Stimulated activated naive CD4-positive, alpha-beta T cell treated with Interleukin-2 at 50 U/mL for 16 hours (primary cell): ENCODE measurements around the gene PRAMEF18.
"Not testable (repeated sequence)": the region's sequence is repeated elsewhere in the genome, so short reads cannot be mapped to it uniquely, and the experiment has no call there.

Source experiments
- DNase-seq: peaks from one replicate; lab custom pipeline; 2025; lab: John Stamatoyannopoulos, UW

The PRAMEF18 gene, protein sequence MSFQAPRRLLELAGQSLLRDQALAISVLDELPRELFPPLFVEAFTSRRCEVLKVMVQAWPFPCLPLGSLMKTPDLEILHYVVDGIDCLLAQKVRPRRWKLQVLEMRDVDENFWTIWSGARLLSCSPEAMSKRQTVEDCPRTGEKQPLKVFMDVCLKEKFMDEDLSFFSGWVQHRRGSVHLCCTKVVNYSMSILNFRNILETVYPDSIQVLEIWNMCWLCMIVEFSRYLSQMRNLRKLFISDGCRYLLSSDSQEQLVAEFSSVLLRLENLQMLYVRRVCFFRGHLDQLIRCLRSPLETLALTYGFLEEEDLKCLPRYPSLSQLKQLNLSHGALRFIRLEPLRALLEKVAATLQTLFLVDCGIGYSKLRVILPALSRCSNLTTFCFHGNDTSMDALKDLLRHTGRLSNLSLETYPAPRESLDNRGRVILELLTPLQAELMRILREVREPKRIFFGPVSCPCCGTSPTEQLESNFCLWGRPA

DNA sequence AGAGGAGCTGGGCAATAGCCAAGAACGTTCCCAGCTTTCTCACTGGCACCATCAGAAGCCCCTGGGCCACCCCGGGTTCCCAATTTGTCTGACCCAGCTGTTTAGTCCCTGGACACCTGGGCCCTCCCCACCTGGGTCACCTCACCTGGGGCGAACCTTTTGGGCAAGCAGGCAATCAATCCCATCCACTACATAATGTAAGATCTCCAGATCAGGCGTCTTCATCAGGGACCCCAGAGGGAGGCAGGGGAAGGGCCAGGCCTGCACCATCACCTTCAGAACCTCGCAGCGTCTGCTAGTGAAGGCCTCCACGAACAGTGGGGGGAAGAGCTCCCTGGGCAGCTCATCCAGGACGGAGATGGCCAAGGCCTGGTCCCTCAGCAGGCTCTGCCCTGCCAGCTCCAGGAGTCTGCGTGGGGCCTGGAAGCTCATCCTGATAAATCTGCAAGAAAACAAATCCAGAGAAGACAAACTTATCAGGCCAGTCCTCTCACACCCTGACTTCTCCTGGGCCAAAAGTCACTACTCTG lies at the start of gene PRAMEF18:
PRAMEF18 (minus strand) TSS at position 480 of the 530 bp plus-strand sequence; CDS start at position 432, 48 bp downstream.
- not testable (repeated sequence) for DNase-seq

- DNase-seq, result not testable (repeated sequence)
Measured at GRCh38 chr1:13265124-13265523, 39.2 kb upstream of the PRAMEF18 start.

DNA sequence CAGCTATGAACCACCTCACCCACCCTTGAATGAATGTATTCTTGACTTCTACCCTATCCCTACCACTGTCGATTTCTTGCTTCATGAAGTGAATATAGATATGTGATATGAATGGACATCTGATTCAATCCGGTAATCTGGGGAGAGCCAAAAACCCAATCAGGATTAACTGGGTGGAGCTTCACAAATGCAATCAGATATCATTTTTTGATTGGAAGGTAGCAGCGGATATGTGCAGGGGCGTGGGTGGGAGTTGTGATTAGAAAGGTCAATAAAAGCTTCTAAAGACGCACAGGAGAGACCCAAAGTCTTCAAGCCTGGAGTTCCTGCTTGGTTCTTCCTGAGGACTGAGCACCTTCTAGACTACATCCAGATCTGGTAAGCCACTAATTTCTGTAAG lies 27.9 kb upstream of the PRAMEF18 start, which contains the start of gene PRAMEF5:
PRAMEF5 (plus strand) TSS at position 301 of the 400 bp plus-strand sequence. CDS start 5,071 bp downstream, outside the sequence.
- not testable (repeated sequence) for DNase-seq

- not testable (repeated sequence) for DNase-seq
Measured at GRCh38 chr1:13247122-13247521, 21.2 kb upstream of the PRAMEF18 start.

DNA sequence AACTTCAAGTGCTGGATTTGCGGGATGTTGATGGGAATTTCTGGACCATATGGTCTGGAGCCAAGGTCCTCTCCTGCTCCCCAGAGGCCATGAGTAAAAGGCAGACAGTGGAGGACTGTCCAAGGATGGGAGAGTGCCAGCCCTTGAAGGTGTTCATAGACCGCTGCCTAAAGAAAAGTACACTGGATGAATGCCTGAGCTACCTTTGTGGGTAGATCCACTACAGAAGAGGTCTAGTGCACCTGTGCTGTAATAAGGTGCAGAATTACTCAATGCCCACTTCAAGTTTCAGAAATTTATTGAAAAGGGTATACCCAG lies 20.6 kb upstream of the PRAMEF18 start:
- not testable (repeated sequence) for DNase-seq

- not testable (repeated sequence) for DNase-seq
Measured at GRCh38 chr1:13245841-13246553, 20.0 kb upstream of the PRAMEF18 start.

GRCh38 chr1:13243536-13244263 lies 17.7 kb upstream of the PRAMEF18 start:
- DNase-seq, result not testable (repeated sequence)

- DNase-seq, result not testable (repeated sequence)
Measured at GRCh38 chr1:13239633-13240032, 13.7 kb upstream of the PRAMEF18 start.

DNA sequence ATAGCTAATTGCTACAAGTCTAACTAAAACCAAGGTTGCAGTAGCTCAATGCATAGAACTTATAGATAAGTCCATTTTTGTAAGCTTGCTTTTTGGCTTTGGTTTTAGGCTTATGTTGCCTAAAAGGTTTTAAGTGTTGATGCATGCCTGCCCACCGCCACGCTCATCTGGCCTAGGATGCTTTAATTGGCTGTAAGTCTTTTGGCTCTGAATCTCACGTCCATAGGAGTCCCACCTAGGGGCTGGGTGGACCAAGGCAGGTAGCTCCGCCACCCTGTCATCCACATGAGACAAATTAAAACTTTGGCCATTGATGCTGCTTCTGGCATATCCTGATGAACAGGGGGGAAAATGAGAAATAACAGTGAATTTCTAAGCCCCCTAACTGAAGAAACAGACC lies 11.6 kb upstream of the PRAMEF18 start:
- not testable (repeated sequence) for DNase-seq

DNA sequence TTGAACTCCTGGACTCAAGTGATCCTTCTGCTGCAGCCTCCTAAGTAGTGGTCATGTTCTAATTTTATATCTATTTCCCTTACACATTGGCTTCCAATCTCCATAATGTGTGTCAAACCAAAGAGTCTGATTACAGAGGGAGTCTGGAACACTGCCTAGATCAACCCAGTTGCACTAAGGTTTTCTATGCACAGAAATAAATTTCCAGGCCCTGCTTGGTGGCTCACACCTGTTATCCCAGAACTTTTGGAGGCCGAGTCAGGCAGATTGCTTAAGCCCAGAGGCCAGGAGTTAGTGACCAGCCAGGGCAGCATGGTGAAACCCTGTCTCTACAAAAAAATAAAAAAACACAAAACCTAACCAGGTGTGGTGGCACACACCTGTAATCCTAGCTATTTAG lies 8.1 kb upstream of the PRAMEF18 start:
- not testable (repeated sequence) for DNase-seq

- DNase-seq, result not testable (repeated sequence)
Measured at GRCh38 chr1:13232056-13232455, 6.1 kb upstream of the PRAMEF18 start.

DNA sequence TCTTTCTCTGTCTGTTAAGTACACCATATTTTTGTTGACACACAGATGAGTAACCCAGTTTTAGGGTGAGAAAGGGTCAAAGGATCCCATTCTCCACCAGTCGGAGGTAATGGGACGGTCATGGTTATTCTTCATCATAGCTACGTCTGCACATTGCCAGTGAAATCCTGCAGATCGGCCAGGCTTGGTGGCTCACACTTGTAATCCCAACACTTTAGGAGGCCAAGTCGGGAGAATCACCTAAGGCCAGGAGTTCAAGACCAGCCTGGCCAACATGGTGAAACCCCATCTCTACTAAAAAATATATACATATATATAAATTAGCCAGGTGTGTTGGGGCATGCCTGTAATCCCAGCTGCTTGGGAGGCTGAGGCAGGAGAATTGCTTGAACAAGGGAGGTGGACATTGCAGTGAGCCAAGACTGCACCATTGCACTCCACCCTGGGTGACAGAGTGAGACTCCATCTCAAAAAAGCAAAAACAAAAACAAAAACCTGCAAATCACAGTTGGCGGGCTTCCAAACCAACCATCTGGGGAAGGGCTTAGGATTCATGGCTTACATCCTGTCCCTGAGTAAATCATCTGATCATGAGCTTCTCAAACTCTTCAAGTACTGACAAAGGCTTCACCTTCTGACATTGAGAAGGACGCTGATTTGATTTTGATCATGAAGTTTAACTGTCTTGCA lies 5.3 kb upstream of the PRAMEF18 start:
- DNase-seq, result not testable (repeated sequence)

DNA sequence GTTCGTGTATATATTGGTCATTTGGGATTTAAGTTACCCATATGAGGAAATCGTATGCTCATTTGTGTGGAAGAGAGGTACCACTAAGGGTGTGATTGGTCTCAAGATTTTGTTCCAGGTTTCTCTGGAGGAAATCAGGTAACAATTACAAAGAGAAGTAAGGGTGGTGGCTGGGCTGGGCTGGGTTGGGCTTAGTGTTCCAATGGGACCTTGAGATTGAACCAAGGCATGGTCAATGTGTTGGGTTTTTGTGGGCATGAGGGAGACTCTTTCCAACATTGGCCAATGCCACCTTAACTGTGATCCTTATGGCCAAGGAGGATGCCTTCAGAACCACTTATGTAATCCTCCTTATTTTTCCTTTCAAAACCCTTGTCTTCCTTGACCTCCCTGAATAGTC lies 4.6 kb upstream of the PRAMEF18 start:
- not testable (repeated sequence) for DNase-seq

DNA sequence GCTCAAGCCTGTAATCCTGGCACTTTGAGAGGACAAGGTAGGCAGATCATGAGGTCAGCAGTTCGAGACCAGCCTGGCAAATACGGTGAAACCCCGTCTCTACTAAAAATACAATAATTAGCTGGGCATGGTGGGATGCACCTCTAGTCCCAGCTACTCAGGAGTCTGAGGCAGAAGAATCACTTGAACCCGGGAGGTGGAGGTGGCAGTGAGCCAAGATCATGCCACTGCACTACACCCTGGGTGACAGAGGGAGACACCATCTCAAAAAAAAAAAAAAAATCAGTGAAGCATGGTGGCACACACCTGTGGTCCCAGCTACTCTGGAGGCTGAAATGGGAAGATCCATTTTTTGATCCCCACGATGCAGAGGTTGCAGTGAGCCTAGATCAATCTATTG lies 4.1 kb upstream of the PRAMEF18 start:
- DNase-seq, result not testable (repeated sequence)

- peak; percentile 6 for DNase-seq
Measured at GRCh38 chr1:13228343-13228781, 2.4 kb upstream of the PRAMEF18 start.

- not testable (repeated sequence) for DNase-seq
Measured at GRCh38 chr1:13227271-13228055, 1.5 kb upstream of the PRAMEF18 start.

DNA sequence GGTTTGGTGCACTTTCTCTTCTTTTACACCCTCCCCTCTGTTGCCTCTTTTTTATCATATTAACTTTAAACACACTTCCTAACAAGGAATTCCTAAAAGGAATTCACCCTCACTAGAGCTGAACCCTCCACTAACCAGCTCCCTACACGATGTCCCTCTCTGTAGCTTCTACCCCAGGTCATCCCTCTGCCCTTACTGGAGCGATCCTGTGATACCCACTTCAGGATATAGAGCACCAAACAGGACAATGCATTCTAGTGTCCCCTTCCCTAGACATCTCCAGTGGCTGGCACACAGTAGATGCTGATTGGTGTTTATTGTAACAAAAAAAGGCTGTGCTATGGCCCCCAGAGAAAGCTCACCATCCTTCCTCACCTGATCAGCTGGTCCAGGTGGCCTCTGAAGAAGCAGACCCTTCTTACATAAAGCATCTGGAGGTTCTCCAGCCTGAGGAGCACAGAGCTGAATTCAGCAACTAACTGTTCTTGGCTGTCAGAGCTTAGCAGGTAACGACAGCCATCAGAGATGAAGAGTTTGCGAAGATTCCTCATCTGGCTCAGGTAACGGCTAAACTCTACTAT lies 1.4 kb downstream of the PRAMEF18 start:
- no peak for DNase-seq

- not testable (repeated sequence) for DNase-seq
Measured at GRCh38 chr1:13222788-13223187, 3.2 kb downstream of the PRAMEF18 start.

- DNase-seq, result not testable (repeated sequence)
Measured at GRCh38 chr1:13219203-13219602, 6.8 kb downstream of the PRAMEF18 start.

DNA sequence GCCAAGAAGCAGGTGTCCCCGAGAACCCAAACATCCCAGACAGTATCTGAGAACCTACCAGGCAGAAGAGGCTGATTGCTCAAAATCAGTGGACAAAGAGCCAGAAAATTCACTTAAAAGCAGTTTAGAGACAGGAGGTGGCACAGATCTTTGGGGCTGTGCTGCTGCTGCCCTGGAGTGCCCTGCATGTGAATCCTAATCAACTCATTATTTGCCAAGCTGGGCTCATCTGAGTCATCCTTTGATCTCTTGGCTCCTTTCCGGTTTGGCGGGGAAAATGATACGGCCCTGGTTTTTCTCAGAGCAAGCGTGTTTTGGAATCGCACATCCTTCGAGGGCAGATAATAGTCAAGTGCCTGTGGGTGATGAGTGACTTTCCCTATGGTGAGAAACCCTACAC lies 9.3 kb downstream of the PRAMEF18 start:
- not testable (repeated sequence) for DNase-seq
